ENCODE results near the gene TRIM3. TPM values are rescaled to one million over a fixed set of nuclear protein-coding genes. Genes with fewer than 3 reads are reported as not detected.
"Not testable (repeated sequence)": the region's sequence is repeated elsewhere in the genome, so short reads cannot be mapped to it uniquely, and the experiment has no call there.

The TRIM3 gene
- total RNA-seq, 1 experiment from 2014 or later, result 13.4 TPM

DNA sequence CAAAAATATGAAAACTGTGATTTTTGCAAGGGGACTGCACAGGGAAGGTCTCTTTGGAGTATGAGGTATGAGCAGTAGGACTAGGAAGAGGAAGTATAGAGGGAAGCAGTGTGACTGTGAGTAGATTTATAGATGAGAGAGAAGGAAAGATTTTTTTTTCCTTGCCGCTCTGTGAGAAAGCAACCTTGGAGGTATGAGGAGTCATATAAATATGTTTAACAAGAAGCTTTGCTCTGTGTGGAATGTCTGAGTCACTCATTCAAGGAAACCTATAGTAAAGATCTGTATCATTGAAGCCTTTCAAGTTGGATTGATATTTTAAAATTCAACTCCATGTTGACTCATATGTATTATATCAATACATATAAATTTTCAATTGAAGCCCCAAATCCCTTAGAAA lies 49.5 kb upstream of the TRIM3 start:
- TF ChIP-seq CEBPB (IDR thresholded peaks at IDR 0.05; ENCODE audit: low read depth), result no peak
- no peak for TF ChIP-seq ZBTB33 (IDR thresholded peaks at IDR 0.05; ENCODE audit: extremely low read depth, insufficient replicate concordance, low read length)
- TF ChIP-seq EZH2 (IDR thresholded peaks at IDR 0.05), result no peak
- peak; percentile 14; the same call in 1 of the 2 replicates for TF ChIP-seq FOSL1 (IDR thresholded peaks at IDR 0.05; ENCODE audit: low read depth)
- 0 out of 2 replicates have a peak, but pooled peaks have one; percentile 40 for TF ChIP-seq JUND (IDR thresholded peaks at IDR 0.05)
- ChIA-PET RAD21 (ENCODE audit: low non-redundant PET in 1 of 2, low total read pairs in 2 of 2, uncharacterized antibody in 2 of 2, unreplicated experiment in 2 of 2) (no interaction called here), CTCF (interaction anchor here (1.6 kb wide), 1 partner anchor 8 kb away, joined by 6 read pairs; no protein-coding TSS in a partner anchor), POLR2A (no interaction called here)
- Histone ChIP-seq H3K9ac (ENCODE audit: low read length) (no peak overlapping the region), H3K79me2 (ENCODE audit: insufficient read depth, low read length) (no peaks in the 10 kb centered on the region), H3K4me1 (ENCODE audit: control insufficient read depth in 1 of 2, insufficient read depth in 2 of 2, low read length in 2 of 2) (peaks cover 8 to 11% of the 10 kb centered on the region in 2 experiments; a peak in 3 of 4 replicates), H2AFZ (ENCODE audit: low read depth, low read length, poor library complexity, severe bottlenecking) (no peak overlapping the region), H3K36me3 (ENCODE audit: control insufficient read depth in 1 of 2, insufficient read depth in 2 of 2, low read length in 2 of 2) (no peaks in the 10 kb centered on the region), H3K27ac (ENCODE audit: low read depth, low read length) (no peak overlapping the region), H3K9me3 (ENCODE audit: control insufficient read depth in 1 of 2, insufficient read depth in 1 of 2, low read depth in 1 of 2, low read length in 2 of 2) (no peaks in the 10 kb centered on the region), H3K9me2 (ENCODE audit: insufficient read depth) (no peaks in the 10 kb centered on the region), H3K4me3 (replicated peaks in 1 of 2; ENCODE audit: low read depth in 1 of 2, low read length in 2 of 2) (no peak overlapping the region), H4K20me1 (ENCODE audit: insufficient read depth) (no peaks in the 10 kb centered on the region), H3K4me2 (ENCODE audit: low read length) (peak overlapping the region; percentile 33), H3K27me3 (ENCODE audit: insufficient read depth, low read length) (no peaks in the 10 kb centered on the region)
- intact Hi-C loops (cut with micrococcal nuclease), result no loop called here
- DNase-seq (ENCODE audit: low read depth, low spot score) (peak; percentile 24), ATAC-seq (peak; percentile 74)
- BruUV-seq (replicated peaks), result no TSS peak

DNA sequence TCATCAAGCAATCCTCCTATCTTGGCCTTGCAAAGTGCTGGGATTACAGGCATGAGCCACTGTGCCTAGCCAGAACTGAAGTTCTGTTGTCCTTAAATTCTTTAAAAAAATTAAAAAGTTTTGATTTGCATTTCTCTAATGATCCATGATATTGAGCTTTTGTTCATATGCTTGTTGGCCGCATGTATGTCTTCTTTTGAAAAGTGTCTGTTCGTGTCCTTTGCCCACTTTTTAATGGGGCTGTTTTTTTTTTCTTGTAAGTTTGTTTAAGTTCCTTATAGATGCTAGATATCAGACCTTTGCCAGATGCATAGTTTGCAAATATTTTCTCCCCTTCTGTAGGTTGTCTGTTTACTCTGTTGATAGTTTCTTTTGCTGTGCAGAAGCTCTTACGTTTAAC lies 48.2 kb upstream of the TRIM3 start:
- ATAC-seq; H3K27me3 ChIP-seq (ENCODE audit: insufficient read depth, low read length); H3K36me3 ChIP-seq (ENCODE audit: control insufficient read depth in 1 of 2, insufficient read depth in 2 of 2, low read length in 2 of 2); H3K9me3 ChIP-seq (ENCODE audit: control insufficient read depth in 1 of 2, insufficient read depth in 1 of 2, low read depth in 1 of 2, low read length in 2 of 2); H3K79me2 ChIP-seq (ENCODE audit: insufficient read depth, low read length); H3K9ac ChIP-seq (ENCODE audit: low read length); POLR2A ChIA-PET; H3K9me2 ChIP-seq (ENCODE audit: insufficient read depth); H3K27ac ChIP-seq (ENCODE audit: low read depth, low read length); H2AFZ ChIP-seq (ENCODE audit: low read depth, low read length, poor library complexity, severe bottlenecking); intact Hi-C loops (cut with micrococcal nuclease); BruUV-seq (replicated peaks); H4K20me1 ChIP-seq (ENCODE audit: insufficient read depth); H3K4me2 ChIP-seq (ENCODE audit: low read length); H3K4me3 ChIP-seq (replicated peaks in 1 of 2; ENCODE audit: low read depth in 1 of 2, low read length in 2 of 2); DNase-seq (ENCODE audit: low read depth, low spot score); RAD21 ChIA-PET (ENCODE audit: low non-redundant PET in 1 of 2, low total read pairs in 2 of 2, uncharacterized antibody in 2 of 2, unreplicated experiment in 2 of 2): not testable (repeated sequence)
- peaks cover 8 to 11% of the 10 kb centered on the region in 2 experiments; a peak in 3 of 4 replicates for H3K4me1 ChIP-seq (ENCODE audit: control insufficient read depth in 1 of 2, insufficient read depth in 2 of 2, low read length in 2 of 2)
- CTCF ChIA-PET, result interaction anchor here (1.6 kb wide), 1 partner anchor 9 kb away, joined by 6 read pairs; no protein-coding TSS in a partner anchor
